Panc1 (cell line): ENCODE measurements around the gene VPS18. TPM values are rescaled to one million over a fixed set of nuclear protein-coding genes. Genes with fewer than 3 reads are reported as not detected.

ENCODE experiments used
- ATAC-seq: fragments of 200-7000 bp; cut with Tn5 transposase; 2 replicates; pipeline ENCODE4 v1.9.1; 2020; ENCODE audit warnings: mild to moderate bottlenecking, moderate library complexity
- BruUV-seq: library from RNA; stranded (reverse); fragments of 400-500 nt; replicated peaks from 2 replicates; lab custom pipeline; 2021; lab: Mats Ljungman, UMichigan
- CTCF ChIA-PET: fragments of 300-600 bp; sonication (Branson Sonifier 250); formaldehyde crosslinking; loops from one replicate; lab custom pipeline; 2022; ENCODE audit warnings: antibody characterized with exemption; lab: Charles Lee
- POLR2A ChIA-PET: fragments of 300-600 bp; sonication (Branson Sonifier 250); formaldehyde crosslinking; loops from one replicate; lab custom pipeline; 2022; ENCODE audit warnings: antibody characterized with exemption; lab: Charles Lee
- DNase-seq: peaks from one replicate; pipeline ENCODE4 v3.0.0-alpha.2; 2010; ENCODE audit warnings: low read depth, low spot score
- H3K27ac ChIP-seq: 2 replicates; pipeline ENCODE4 v1.5.1; 2011; ENCODE audit warnings: mild to moderate bottlenecking, low read length, inconsistent platforms
- H3K27me3 ChIP-seq: fragments of 200-500 bp; sonication (Bioruptor generic); 2 replicates; pipeline ENCODE4 v1.6.0; 2014; ENCODE audit warnings: low read length, inconsistent platforms; ENCODE audit not compliant: control insufficient read depth, insufficient read depth
- H3K36me3 ChIP-seq: fragments of 200-500 bp; sonication (Bioruptor generic); 2 replicates; pipeline ENCODE4 v1.5.1; 2014; ENCODE audit warnings: inconsistent platforms, mild to moderate bottlenecking, low read length, moderate library complexity; ENCODE audit not compliant: control insufficient read depth, insufficient read depth
- H3K4me1 ChIP-seq: 2 replicates; pipeline ENCODE4 v1.5.1; 2011; ENCODE audit warnings: inconsistent platforms, mild to moderate bottlenecking, low read length, moderate library complexity; ENCODE audit not compliant: control insufficient read depth, insufficient read depth
- H3K4me3 ChIP-seq, 2 experiments: 2 replicates each; pipeline ENCODE4 v1.5.1; 2011 to 2012; ENCODE audit warnings: low read depth in 2 of 2, low read length in 2 of 2, mild to moderate bottlenecking in 2 of 2, inconsistent platforms in 1 of 2, moderate library complexity in 1 of 2
- H3K9me3 ChIP-seq: fragments of 200-500 bp; sonication (Bioruptor generic); 2 replicates; pipeline ENCODE4 v1.5.1; 2014; ENCODE audit warnings: low read depth, mild to moderate bottlenecking, inconsistent platforms, low read length, moderate library complexity; ENCODE audit not compliant: control insufficient read depth, insufficient read depth
- POLR2AphosphoS5 ChIP-seq: IDR thresholded peaks from 2 replicates; pipeline ENCODE4 v1.6.1; 2012; ENCODE audit warnings: mild to moderate bottlenecking, low read depth, low read length, moderate library complexity
- SIN3A ChIP-seq: IDR thresholded peaks from 2 replicates; pipeline ENCODE4 v1.6.1; 2012; ENCODE audit warnings: low read depth, mild to moderate bottlenecking, low read length, moderate library complexity, borderline replicate concordance; ENCODE audit not compliant: insufficient read depth
- TCF7L2 ChIP-seq: IDR thresholded peaks from 2 replicates; pipeline ENCODE4 v1.6.1; 2011; ENCODE audit warnings: mild to moderate bottlenecking, low read depth, low read length, inconsistent platforms
- in situ Hi-C: cut with HindIII; loops from 2 replicates; pipeline ENCODE4 v1.10.0; 2016; ENCODE audit warnings: low sequenced_read_pairs, low pct_unique_long_range_greater_than_20kb
- intact Hi-C: fragments of 100-400 bp; cut with micrococcal nuclease; formaldehyde crosslinking; loops from one replicate; pipeline ENCODE4 v1.10.0; 2022; ENCODE audit not compliant: unreplicated experiment
- total RNA-seq: library from RNA; stranded (reverse); gene quantifications from one replicate; pipeline ENCODE4 v1.2.1, GENCODE V29; 2021; ENCODE audit not compliant: unreplicated experiment
- TF ChIP-seq, protein P1 (sequence below), 2 experiments: IDR thresholded peaks; 2 replicates each; pipeline ENCODE4 v1.6.1; 2011 to 2012; ENCODE audit warnings: low read depth in 2 of 2, control low read depth in 1 of 2, low read length in 1 of 2, mild to moderate bottlenecking in 1 of 2, moderate library complexity in 1 of 2; ENCODE audit not compliant: insufficient read depth in 1 of 2
- TF ChIP-seq, protein P2 (sequence below): fragments of 450-650 bp; IDR thresholded peaks from 2 replicates; pipeline ENCODE4 v1.5.1; 2017; ENCODE audit warnings: mild to moderate bottlenecking

Gene VPS18
- total RNA-seq, 1 experiment from 2014 or later, result 46.7 TPM

- ATAC-seq (no peak), DNase-seq (no peak)
- Histone ChIP-seq H3K27ac (no peak overlapping the region), H3K4me1 (peaks cover 24% of the 10 kb centered on the region), H3K9me3 (no peaks in the 10 kb centered on the region), H3K4me3 (no peak overlapping the region), H3K27me3 (no peaks in the 10 kb centered on the region), H3K36me3 (no peaks in the 10 kb centered on the region)
- intact Hi-C loops (loop anchor here (1.0 kb wide), 1 partner anchor 118 kb away; no protein-coding TSS in a partner anchor), in situ Hi-C loops (no loop called here)
- no TSS peak for BruUV-seq
- ChIA-PET POLR2A (no interaction called here), CTCF (interaction anchor here (0.5 to 1.5 kb wide), 4 partner anchors 20 to 279 kb away, joined by 3 to 4 read pairs (median 4); no protein-coding TSS in a partner anchor)
- TF ChIP-seq SIN3A (no peak), TCF7L2 (no peak)
- TF ChIP-seq, protein P1, sequence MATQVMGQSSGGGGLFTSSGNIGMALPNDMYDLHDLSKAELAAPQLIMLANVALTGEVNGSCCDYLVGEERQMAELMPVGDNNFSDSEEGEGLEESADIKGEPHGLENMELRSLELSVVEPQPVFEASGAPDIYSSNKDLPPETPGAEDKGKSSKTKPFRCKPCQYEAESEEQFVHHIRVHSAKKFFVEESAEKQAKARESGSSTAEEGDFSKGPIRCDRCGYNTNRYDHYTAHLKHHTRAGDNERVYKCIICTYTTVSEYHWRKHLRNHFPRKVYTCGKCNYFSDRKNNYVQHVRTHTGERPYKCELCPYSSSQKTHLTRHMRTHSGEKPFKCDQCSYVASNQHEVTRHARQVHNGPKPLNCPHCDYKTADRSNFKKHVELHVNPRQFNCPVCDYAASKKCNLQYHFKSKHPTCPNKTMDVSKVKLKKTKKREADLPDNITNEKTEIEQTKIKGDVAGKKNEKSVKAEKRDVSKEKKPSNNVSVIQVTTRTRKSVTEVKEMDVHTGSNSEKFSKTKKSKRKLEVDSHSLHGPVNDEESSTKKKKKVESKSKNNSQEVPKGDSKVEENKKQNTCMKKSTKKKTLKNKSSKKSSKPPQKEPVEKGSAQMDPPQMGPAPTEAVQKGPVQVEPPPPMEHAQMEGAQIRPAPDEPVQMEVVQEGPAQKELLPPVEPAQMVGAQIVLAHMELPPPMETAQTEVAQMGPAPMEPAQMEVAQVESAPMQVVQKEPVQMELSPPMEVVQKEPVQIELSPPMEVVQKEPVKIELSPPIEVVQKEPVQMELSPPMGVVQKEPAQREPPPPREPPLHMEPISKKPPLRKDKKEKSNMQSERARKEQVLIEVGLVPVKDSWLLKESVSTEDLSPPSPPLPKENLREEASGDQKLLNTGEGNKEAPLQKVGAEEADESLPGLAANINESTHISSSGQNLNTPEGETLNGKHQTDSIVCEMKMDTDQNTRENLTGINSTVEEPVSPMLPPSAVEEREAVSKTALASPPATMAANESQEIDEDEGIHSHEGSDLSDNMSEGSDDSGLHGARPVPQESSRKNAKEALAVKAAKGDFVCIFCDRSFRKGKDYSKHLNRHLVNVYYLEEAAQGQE (IDR thresholded peaks at IDR 0.05; ENCODE audit: insufficient read depth in 1 of 2, low read depth in 2 of 2, low read length in 1 of 2), result no peak
- TF ChIP-seq, protein P2, sequence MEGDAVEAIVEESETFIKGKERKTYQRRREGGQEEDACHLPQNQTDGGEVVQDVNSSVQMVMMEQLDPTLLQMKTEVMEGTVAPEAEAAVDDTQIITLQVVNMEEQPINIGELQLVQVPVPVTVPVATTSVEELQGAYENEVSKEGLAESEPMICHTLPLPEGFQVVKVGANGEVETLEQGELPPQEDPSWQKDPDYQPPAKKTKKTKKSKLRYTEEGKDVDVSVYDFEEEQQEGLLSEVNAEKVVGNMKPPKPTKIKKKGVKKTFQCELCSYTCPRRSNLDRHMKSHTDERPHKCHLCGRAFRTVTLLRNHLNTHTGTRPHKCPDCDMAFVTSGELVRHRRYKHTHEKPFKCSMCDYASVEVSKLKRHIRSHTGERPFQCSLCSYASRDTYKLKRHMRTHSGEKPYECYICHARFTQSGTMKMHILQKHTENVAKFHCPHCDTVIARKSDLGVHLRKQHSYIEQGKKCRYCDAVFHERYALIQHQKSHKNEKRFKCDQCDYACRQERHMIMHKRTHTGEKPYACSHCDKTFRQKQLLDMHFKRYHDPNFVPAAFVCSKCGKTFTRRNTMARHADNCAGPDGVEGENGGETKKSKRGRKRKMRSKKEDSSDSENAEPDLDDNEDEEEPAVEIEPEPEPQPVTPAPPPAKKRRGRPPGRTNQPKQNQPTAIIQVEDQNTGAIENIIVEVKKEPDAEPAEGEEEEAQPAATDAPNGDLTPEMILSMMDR, result no peak
Measured at GRCh38 chr15:40904552-40905201, 10.4 kb downstream of the VPS18 start.

- Histone ChIP-seq H3K36me3 (no peaks in the 10 kb centered on the region), H3K27me3 (no peaks in the 10 kb centered on the region), H3K4me1 (peaks cover 24% of the 10 kb centered on the region), H3K4me3 (peak overlapping the region; percentile 41 to 63), H3K27ac (peak overlapping the region; percentile 83), H3K9me3 (no peaks in the 10 kb centered on the region)
- in situ Hi-C loops, result no loop called here
- BruUV-seq, result no TSS peak
- peak; percentile 70; the same call in 1 of the 2 replicates for TF ChIP-seq SIN3A
- no peak for TF ChIP-seq TCF7L2
- peak; percentile 60; the same call in 1 of the 2 replicates for TF ChIP-seq POLR2AphosphoS5
- TF ChIP-seq, protein P1 (IDR thresholded peaks at IDR 0.05; ENCODE audit: insufficient read depth in 1 of 2, low read depth in 2 of 2, low read length in 1 of 2), result no peak
- TF ChIP-seq, protein P2, result peak; percentile 92
- DNase-seq (no peak), ATAC-seq (peak; percentile 82)
- intact Hi-C loops, result no loop called here
- ChIA-PET CTCF (interaction anchor here (0.5 to 1.5 kb wide), 15 partner anchors 11 to 279 kb away, joined by 3 to 11 read pairs (median 6); partner anchors contain the start of genes DLL4 and VPS18), POLR2A (no interaction called here)
Measured at GRCh38 chr15:40906091-40906990, 12.1 kb downstream of the VPS18 start.
